ENCODE data around the gene PRKCE.

PRKCE gene

GRCh38 chr2:45864121-45864520 lies 212.6 kb downstream of the PRKCE start:
- H3K36me3 ChIP-seq (ENCODE audit: insufficient read depth, insufficient read length, low read length): no peaks in the 10 kb centered on the region
- TF ChIP-seq YY1 (IDR thresholded peaks at IDR 0.05; ENCODE audit: insufficient read depth, insufficient read length) (no peak), SUZ12 (IDR thresholded peaks at IDR 0.05; ENCODE audit: extremely low read depth, insufficient read depth, insufficient read length) (no peak), ZNF274 (IDR thresholded peaks at IDR 0.05; ENCODE audit: low read depth, low read length) (no peak)
- H3K4me1 ChIP-seq (ENCODE audit: insufficient read depth, insufficient read length): peaks cover 3% of the 10 kb centered on the region
- H3K9me3 ChIP-seq (ENCODE audit: insufficient read depth, low read length): no peaks in the 10 kb centered on the region
- no peak overlapping the region for H3K4me3 ChIP-seq (ENCODE audit: insufficient read length, low read depth)
- no peak overlapping the region for H3K9ac ChIP-seq (ENCODE audit: insufficient read length, low read depth)
- DNase-seq (ENCODE audit: low read depth, low spot score): no peak
- H3K27me3 ChIP-seq (ENCODE audit: insufficient read depth, insufficient read length): no peaks in the 10 kb centered on the region

GRCh38 chr2:45867349-45867748 lies 215.9 kb downstream of the PRKCE start:
- DNase-seq (ENCODE audit: low read depth, low spot score): no peak
- Histone ChIP-seq H3K36me3 (ENCODE audit: insufficient read depth, insufficient read length, low read length) (no peaks in the 10 kb centered on the region), H3K4me3 (ENCODE audit: insufficient read length, low read depth) (no peak overlapping the region), H3K9ac (ENCODE audit: insufficient read length, low read depth) (no peak overlapping the region), H3K9me3 (ENCODE audit: insufficient read depth, low read length) (no peaks in the 10 kb centered on the region), H3K4me1 (ENCODE audit: insufficient read depth, insufficient read length) (no peaks in the 10 kb centered on the region), H3K27me3 (ENCODE audit: insufficient read depth, insufficient read length) (no peaks in the 10 kb centered on the region)
- TF ChIP-seq ZNF274 (IDR thresholded peaks at IDR 0.05; ENCODE audit: low read depth, low read length) (no peak), YY1 (IDR thresholded peaks at IDR 0.05; ENCODE audit: insufficient read depth, insufficient read length) (no peak), SUZ12 (IDR thresholded peaks at IDR 0.05; ENCODE audit: extremely low read depth, insufficient read depth, insufficient read length) (no peak)

- Histone ChIP-seq H3K27me3 (ENCODE audit: insufficient read depth, insufficient read length) (no peaks in the 10 kb centered on the region), H3K36me3 (ENCODE audit: insufficient read depth, insufficient read length, low read length) (no peaks in the 10 kb centered on the region), H3K9ac (ENCODE audit: insufficient read length, low read depth) (no peak overlapping the region), H3K9me3 (ENCODE audit: insufficient read depth, low read length) (no peaks in the 10 kb centered on the region), H3K4me1 (ENCODE audit: insufficient read depth, insufficient read length) (no peaks in the 10 kb centered on the region), H3K4me3 (ENCODE audit: insufficient read length, low read depth) (no peak overlapping the region)
- no peak for DNase-seq (ENCODE audit: low read depth, low spot score)
- TF ChIP-seq YY1 (IDR thresholded peaks at IDR 0.05; ENCODE audit: insufficient read depth, insufficient read length) (no peak), ZNF274 (IDR thresholded peaks at IDR 0.05; ENCODE audit: low read depth, low read length) (no peak), SUZ12 (IDR thresholded peaks at IDR 0.05; ENCODE audit: extremely low read depth, insufficient read depth, insufficient read length) (no peak)
Measured at GRCh38 chr2:45867800-45868199, 216.3 kb downstream of the PRKCE start.

GRCh38 chr2:45869165-45869501 lies 217.7 kb downstream of the PRKCE start:
- Histone ChIP-seq H3K27me3 (ENCODE audit: insufficient read depth, insufficient read length) (no peaks in the 10 kb centered on the region), H3K9ac (ENCODE audit: insufficient read length, low read depth) (no peak overlapping the region), H3K36me3 (ENCODE audit: insufficient read depth, insufficient read length, low read length) (no peaks in the 10 kb centered on the region), H3K4me3 (ENCODE audit: insufficient read length, low read depth) (no peak overlapping the region), H3K9me3 (ENCODE audit: insufficient read depth, low read length) (no peaks in the 10 kb centered on the region), H3K4me1 (ENCODE audit: insufficient read depth, insufficient read length) (no peaks in the 10 kb centered on the region)
- DNase-seq (ENCODE audit: low read depth, low spot score): no peak
- TF ChIP-seq ZNF274 (IDR thresholded peaks at IDR 0.05; ENCODE audit: low read depth, low read length) (no peak), YY1 (IDR thresholded peaks at IDR 0.05; ENCODE audit: insufficient read depth, insufficient read length) (no peak), SUZ12 (IDR thresholded peaks at IDR 0.05; ENCODE audit: extremely low read depth, insufficient read depth, insufficient read length) (no peak)

GRCh38 chr2:45871025-45871424 lies 219.6 kb downstream of the PRKCE start:
- no peak overlapping the region for H3K9ac ChIP-seq (ENCODE audit: insufficient read length, low read depth)
- no peaks in the 10 kb centered on the region for H3K4me1 ChIP-seq (ENCODE audit: insufficient read depth, insufficient read length)
- H3K27me3 ChIP-seq (ENCODE audit: insufficient read depth, insufficient read length): no peaks in the 10 kb centered on the region
- DNase-seq (ENCODE audit: low read depth, low spot score): no peak
- TF ChIP-seq YY1 (IDR thresholded peaks at IDR 0.05; ENCODE audit: insufficient read depth, insufficient read length): no peak
- TF ChIP-seq SUZ12 (IDR thresholded peaks at IDR 0.05; ENCODE audit: extremely low read depth, insufficient read depth, insufficient read length): no peak
- TF ChIP-seq ZNF274 (IDR thresholded peaks at IDR 0.05; ENCODE audit: low read depth, low read length): no peak
- no peaks in the 10 kb centered on the region for H3K36me3 ChIP-seq (ENCODE audit: insufficient read depth, insufficient read length, low read length)
- H3K4me3 ChIP-seq (ENCODE audit: insufficient read length, low read depth): no peak overlapping the region
- H3K9me3 ChIP-seq (ENCODE audit: insufficient read depth, low read length): no peaks in the 10 kb centered on the region

- Histone ChIP-seq H3K4me3 (ENCODE audit: insufficient read length, low read depth) (no peak overlapping the region), H3K9ac (ENCODE audit: insufficient read length, low read depth) (no peak overlapping the region), H3K4me1 (ENCODE audit: insufficient read depth, insufficient read length) (no peaks in the 10 kb centered on the region), H3K27me3 (ENCODE audit: insufficient read depth, insufficient read length) (no peaks in the 10 kb centered on the region), H3K9me3 (ENCODE audit: insufficient read depth, low read length) (peaks cover 4% of the 10 kb centered on the region), H3K36me3 (ENCODE audit: insufficient read depth, insufficient read length, low read length) (no peaks in the 10 kb centered on the region)
- DNase-seq (ENCODE audit: low read depth, low spot score): no peak
- no peak for TF ChIP-seq YY1 (IDR thresholded peaks at IDR 0.05; ENCODE audit: insufficient read depth, insufficient read length)
- TF ChIP-seq ZNF274 (IDR thresholded peaks at IDR 0.05; ENCODE audit: low read depth, low read length): no peak
- no peak for TF ChIP-seq SUZ12 (IDR thresholded peaks at IDR 0.05; ENCODE audit: extremely low read depth, insufficient read depth, insufficient read length)
Measured at GRCh38 chr2:45871541-45871940, 220.1 kb downstream of the PRKCE start.

GRCh38 chr2:45872211-45872610 lies 220.7 kb downstream of the PRKCE start:
- H3K9ac ChIP-seq (ENCODE audit: insufficient read length, low read depth): no peak overlapping the region
- no peak overlapping the region for H3K4me3 ChIP-seq (ENCODE audit: insufficient read length, low read depth)
- no peaks in the 10 kb centered on the region for H3K36me3 ChIP-seq (ENCODE audit: insufficient read depth, insufficient read length, low read length)
- H3K4me1 ChIP-seq (ENCODE audit: insufficient read depth, insufficient read length): no peaks in the 10 kb centered on the region
- DNase-seq (ENCODE audit: low read depth, low spot score): no peak
- H3K27me3 ChIP-seq (ENCODE audit: insufficient read depth, insufficient read length): no peaks in the 10 kb centered on the region
- H3K9me3 ChIP-seq (ENCODE audit: insufficient read depth, low read length): peaks cover 6% of the 10 kb centered on the region
- TF ChIP-seq ZNF274 (IDR thresholded peaks at IDR 0.05; ENCODE audit: low read depth, low read length) (no peak), SUZ12 (IDR thresholded peaks at IDR 0.05; ENCODE audit: extremely low read depth, insufficient read depth, insufficient read length) (no peak), YY1 (IDR thresholded peaks at IDR 0.05; ENCODE audit: insufficient read depth, insufficient read length) (no peak)

- Histone ChIP-seq H3K9ac (ENCODE audit: insufficient read length, low read depth) (no peak overlapping the region), H3K36me3 (ENCODE audit: insufficient read depth, insufficient read length, low read length) (no peaks in the 10 kb centered on the region), H3K4me3 (ENCODE audit: insufficient read length, low read depth) (no peak overlapping the region), H3K9me3 (ENCODE audit: insufficient read depth, low read length) (peaks cover 10% of the 10 kb centered on the region), H3K27me3 (ENCODE audit: insufficient read depth, insufficient read length) (no peaks in the 10 kb centered on the region), H3K4me1 (ENCODE audit: insufficient read depth, insufficient read length) (no peaks in the 10 kb centered on the region)
- TF ChIP-seq YY1 (IDR thresholded peaks at IDR 0.05; ENCODE audit: insufficient read depth, insufficient read length) (no peak), ZNF274 (IDR thresholded peaks at IDR 0.05; ENCODE audit: low read depth, low read length) (no peak), SUZ12 (IDR thresholded peaks at IDR 0.05; ENCODE audit: extremely low read depth, insufficient read depth, insufficient read length) (no peak)
- no peak for DNase-seq (ENCODE audit: low read depth, low spot score)
Measured at GRCh38 chr2:45874344-45874743, 222.9 kb downstream of the PRKCE start.

All from NT2/D1 (cell line).